ENCODE measurements around the gene PRKAG2.
"Not testable (repeated sequence)": the region's sequence is repeated elsewhere in the genome, so short reads cannot be mapped to it uniquely, and the experiment has no call there.

The PRKAG2 gene

DNA sequence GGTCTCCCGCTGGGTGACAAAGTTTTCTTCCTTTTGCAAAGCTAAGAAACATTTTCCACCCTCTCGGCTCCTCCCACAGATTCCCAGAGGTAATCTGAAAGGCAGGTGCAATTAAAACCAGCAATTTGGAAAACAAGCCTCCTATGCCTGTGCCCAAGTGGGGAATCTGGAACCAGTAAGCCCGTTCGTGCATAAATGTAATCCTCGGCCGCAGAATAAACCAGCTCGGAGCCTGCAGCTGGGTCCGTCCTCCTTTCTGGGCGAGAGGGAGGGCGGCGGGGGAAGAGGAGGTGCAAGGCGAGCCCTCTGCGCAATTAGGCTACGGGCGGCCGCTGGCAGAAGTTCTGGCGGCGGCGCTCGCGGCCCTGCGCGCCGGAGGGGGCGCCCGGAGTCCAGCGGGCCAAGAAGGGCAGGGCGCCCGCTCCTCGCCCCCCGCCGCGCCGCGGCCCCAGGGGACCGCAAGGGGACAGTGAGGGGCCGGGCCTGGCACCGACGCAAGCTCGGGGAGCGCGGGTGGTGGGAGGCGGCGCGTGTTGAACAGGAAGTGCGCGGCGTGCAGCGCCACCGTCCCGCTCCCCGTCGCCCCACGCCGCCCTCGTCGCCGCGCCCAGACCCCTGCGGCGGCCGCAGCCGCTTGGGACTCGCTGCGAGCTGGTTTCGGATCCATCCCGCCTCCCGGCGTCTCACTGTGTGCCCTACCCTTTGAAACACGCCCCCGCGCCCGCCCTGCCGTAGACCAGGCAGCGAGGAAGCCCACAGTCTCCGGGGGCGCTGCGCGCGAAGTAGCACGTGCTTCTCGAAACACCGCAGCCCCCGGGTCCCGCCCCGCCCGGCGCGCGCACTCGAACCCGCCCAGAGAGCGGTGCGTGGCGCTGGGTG lies at the start of gene PRKAG2:
Gene PRKAG2, minus strand, starts transcription at position 217 of the 879 bp plus-strand sequence. CDS start 495 bp downstream, outside the sequence.
- no peaks in the 10 kb centered on the region for H3K27me3 Mint-ChIP-seq
- DNase-seq: peak; percentile 76
- peaks cover 28% of the 10 kb centered on the region for H3K4me1 Mint-ChIP-seq
- peak; percentile 45 for ATAC-seq
- no peaks in the 10 kb centered on the region for H3K9me3 Mint-ChIP-seq
- H3K4me3 Mint-ChIP-seq: peak within 1 kb of the TSS; percentile 89
- H3K36me3 Mint-ChIP-seq (ENCODE audit: low read depth): no peaks in the 10 kb centered on the region
- peak within 1 kb of the TSS; percentile 77 for H3K27ac Mint-ChIP-seq

- Mint-ChIP-seq H3K27me3 (peaks cover 2% of the 10 kb centered on the region), H3K9me3 (no peaks in the 10 kb centered on the region), H3K4me3 (no peak overlapping the region), H3K27ac (no peak overlapping the region), H3K4me1 (peaks cover 11% of the 10 kb centered on the region), H3K36me3 (ENCODE audit: low read depth) (no peaks in the 10 kb centered on the region)
- DNase-seq (no peak), ATAC-seq (no peak)
These were observed 49.4 kb upstream of the PRKAG2 start for GRCh38 chr7:151926336-151926712.

DNA sequence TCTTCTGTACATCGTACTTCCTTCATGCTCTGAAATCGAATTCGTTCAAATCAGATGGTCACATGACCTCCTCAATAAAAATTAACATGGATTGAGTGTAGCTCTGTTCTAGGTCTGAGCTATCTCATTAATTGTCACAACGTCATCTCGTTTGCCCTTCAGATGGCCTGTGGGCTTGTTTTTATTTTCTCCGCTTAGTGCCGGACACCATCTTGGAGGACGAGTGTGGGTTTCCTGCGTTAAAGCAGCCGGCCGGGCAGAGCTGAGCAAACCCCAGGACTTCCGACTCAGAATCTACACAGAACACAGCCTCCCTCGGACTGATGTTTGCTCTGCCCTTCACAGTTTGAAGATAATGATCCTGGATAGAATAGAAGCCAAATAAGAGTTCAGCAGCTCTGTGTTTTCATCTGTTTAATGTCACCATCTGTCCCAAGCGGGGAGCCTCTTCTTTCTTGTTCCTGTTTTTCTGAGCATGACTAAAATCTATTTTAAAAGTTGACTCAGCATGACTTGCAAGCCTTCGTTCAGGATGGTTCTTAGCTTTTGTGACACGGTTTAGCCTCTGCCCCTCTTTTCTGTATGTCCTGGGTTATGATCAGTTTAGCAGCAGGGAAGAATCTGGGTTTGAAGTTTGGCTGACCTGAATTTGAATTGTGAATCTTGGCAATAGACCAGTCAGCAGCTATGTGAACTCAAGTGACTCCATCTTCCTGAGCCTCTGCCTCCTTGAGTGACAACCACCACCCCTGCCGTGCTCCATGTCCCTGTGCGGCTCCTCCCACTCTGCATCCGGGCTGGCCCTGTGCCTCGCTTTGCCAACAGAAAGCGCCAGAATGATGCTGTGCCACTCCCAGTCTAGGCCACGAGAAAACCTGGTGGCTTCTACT lies 48.8 kb upstream of the PRKAG2 start:
- H3K4me1 Mint-ChIP-seq: peaks cover 11% of the 10 kb centered on the region
- H3K27ac Mint-ChIP-seq: no peak overlapping the region
- peaks cover 4% of the 10 kb centered on the region for H3K27me3 Mint-ChIP-seq
- H3K9me3 Mint-ChIP-seq: no peaks in the 10 kb centered on the region
- no peak for DNase-seq
- no peak overlapping the region for H3K4me3 Mint-ChIP-seq
- ATAC-seq: no peak
- no peaks in the 10 kb centered on the region for H3K36me3 Mint-ChIP-seq (ENCODE audit: low read depth)

- ATAC-seq (no peak), DNase-seq (no peak)
- H3K4me1 Mint-ChIP-seq: peaks cover 6% of the 10 kb centered on the region
- H3K9me3 Mint-ChIP-seq: no peaks in the 10 kb centered on the region
- H3K4me3 Mint-ChIP-seq: no peak overlapping the region
- H3K27me3 Mint-ChIP-seq: peaks cover 5% of the 10 kb centered on the region
- H3K27ac Mint-ChIP-seq: no peak overlapping the region
- no peaks in the 10 kb centered on the region for H3K36me3 Mint-ChIP-seq (ENCODE audit: low read depth)
These were observed 47.6 kb upstream of the PRKAG2 start for GRCh38 chr7:151924508-151924907.

DNA sequence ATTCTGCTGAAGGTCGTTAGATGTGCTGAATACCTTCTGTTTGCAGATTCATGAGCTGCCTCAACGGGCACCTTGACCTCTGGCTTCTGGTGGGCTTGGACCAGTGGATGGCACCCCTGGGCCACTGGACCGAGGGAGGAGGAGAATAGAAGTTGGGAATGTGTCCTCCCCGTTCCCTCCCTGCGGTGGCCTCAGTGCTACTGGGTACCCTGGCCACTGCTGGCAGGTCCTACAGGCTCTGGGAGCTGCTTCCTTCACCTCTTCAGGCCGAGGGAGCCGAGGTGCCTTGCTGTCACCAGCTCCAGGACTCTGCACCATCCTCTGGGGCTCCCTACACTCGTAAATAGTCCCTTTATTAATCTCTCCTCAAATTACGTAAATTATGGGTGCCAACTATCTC lies 47.1 kb upstream of the PRKAG2 start:
- Mint-ChIP-seq H3K27me3 (peaks cover 5% of the 10 kb centered on the region), H3K4me1 (peaks cover 6% of the 10 kb centered on the region), H3K4me3 (no peak overlapping the region), H3K9me3 (no peaks in the 10 kb centered on the region), H3K36me3 (ENCODE audit: low read depth) (no peaks in the 10 kb centered on the region), H3K27ac (no peak overlapping the region)
- ATAC-seq: no peak
- no peak for DNase-seq

GRCh38 chr7:151923097-151923876 lies 46.4 kb upstream of the PRKAG2 start:
- DNase-seq (no peak), ATAC-seq (no peak)
- no peaks in the 10 kb centered on the region for H3K9me3 Mint-ChIP-seq
- H3K36me3 Mint-ChIP-seq (ENCODE audit: low read depth): no peaks in the 10 kb centered on the region
- H3K4me3 Mint-ChIP-seq: no peak overlapping the region
- no peak overlapping the region for H3K27ac Mint-ChIP-seq
- H3K4me1 Mint-ChIP-seq: peaks cover 6% of the 10 kb centered on the region
- H3K27me3 Mint-ChIP-seq: peaks cover 5% of the 10 kb centered on the region

DNA sequence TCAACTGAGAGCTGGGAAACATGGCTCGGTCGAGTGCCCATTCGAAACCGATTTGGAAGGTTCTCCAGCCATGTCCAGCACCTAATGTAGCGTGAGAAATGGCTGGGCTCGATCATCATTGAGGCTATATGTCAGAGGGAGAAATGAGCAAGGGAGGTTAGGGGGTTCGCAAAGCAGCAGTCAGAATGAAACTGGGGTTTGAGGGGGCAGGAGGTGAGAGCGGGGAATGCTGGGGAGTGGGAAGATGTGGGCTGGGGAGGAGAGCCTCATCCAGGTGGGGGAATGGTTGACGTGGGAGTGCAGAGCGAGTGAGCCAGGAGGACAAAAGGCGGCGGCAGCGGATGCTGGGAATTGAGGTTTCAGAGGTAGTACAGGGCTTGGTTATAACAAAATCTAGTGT lies 44.5 kb upstream of the PRKAG2 start:
- no peak for ATAC-seq
- DNase-seq: no peak
- Mint-ChIP-seq H3K27me3 (peaks cover 5% of the 10 kb centered on the region), H3K36me3 (ENCODE audit: low read depth) (no peaks in the 10 kb centered on the region), H3K4me3 (no peak overlapping the region), H3K27ac (no peak overlapping the region), H3K9me3 (no peaks in the 10 kb centered on the region), H3K4me1 (peaks cover 6% of the 10 kb centered on the region)

GRCh38 chr7:151920488-151920887 lies 43.6 kb upstream of the PRKAG2 start:
- DNase-seq (no peak), ATAC-seq (no peak)
- Mint-ChIP-seq H3K4me3 (no peak overlapping the region), H3K36me3 (ENCODE audit: low read depth) (no peaks in the 10 kb centered on the region), H3K27ac (no peak overlapping the region), H3K9me3 (no peaks in the 10 kb centered on the region), H3K27me3 (peaks cover 5% of the 10 kb centered on the region), H3K4me1 (peaks cover under 1% of the 10 kb centered on the region)

DNA sequence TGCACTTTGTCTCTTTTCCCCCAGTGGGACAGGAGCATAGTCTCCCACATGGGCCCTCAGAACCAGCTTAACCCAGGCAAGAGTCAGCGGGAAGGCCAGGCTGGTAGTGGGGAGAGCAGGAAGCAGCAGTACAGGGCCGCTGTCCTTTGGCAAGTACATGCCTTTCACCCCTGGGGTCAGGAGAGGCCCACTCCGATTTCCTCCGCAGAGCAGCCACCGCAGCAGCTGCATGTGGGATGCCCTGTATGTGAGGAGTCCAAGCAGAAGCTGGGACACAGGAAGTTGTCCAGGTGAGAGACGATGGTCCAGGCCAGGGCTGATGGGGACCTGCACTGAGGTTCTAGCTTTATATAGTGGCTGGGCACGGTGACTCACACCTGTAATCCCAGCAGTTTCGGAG lies 42.7 kb upstream of the PRKAG2 start:
- DNase-seq (no peak), ATAC-seq (no peak)
- Mint-ChIP-seq H3K9me3 (peaks cover 5% of the 10 kb centered on the region), H3K4me3 (no peak overlapping the region), H3K27me3 (peaks cover 5% of the 10 kb centered on the region), H3K4me1 (no peaks in the 10 kb centered on the region), H3K27ac (no peak overlapping the region), H3K36me3 (ENCODE audit: low read depth) (no peaks in the 10 kb centered on the region)

GRCh38 chr7:151918510-151918843 lies 41.6 kb upstream of the PRKAG2 start:
- H3K27ac Mint-ChIP-seq: no peak overlapping the region
- no peak for ATAC-seq
- no peaks in the 10 kb centered on the region for H3K36me3 Mint-ChIP-seq (ENCODE audit: low read depth)
- DNase-seq: no peak
- peaks cover 5% of the 10 kb centered on the region for H3K27me3 Mint-ChIP-seq
- H3K4me1 Mint-ChIP-seq: no peaks in the 10 kb centered on the region
- H3K9me3 Mint-ChIP-seq: peaks cover 13% of the 10 kb centered on the region
- no peak overlapping the region for H3K4me3 Mint-ChIP-seq

GRCh38 chr7:151917791-151918509 lies 41.0 kb upstream of the PRKAG2 start:
- ATAC-seq (no peak), DNase-seq (no peak)
- Mint-ChIP-seq H3K27ac (no peak overlapping the region), H3K9me3 (peaks cover 13% of the 10 kb centered on the region), H3K4me1 (no peaks in the 10 kb centered on the region), H3K27me3 (peaks cover 4% of the 10 kb centered on the region), H3K36me3 (ENCODE audit: low read depth) (no peaks in the 10 kb centered on the region), H3K4me3 (no peak overlapping the region)

- Mint-ChIP-seq H3K27me3 (no peaks in the 10 kb centered on the region), H3K4me3 (no peak overlapping the region), H3K36me3 (ENCODE audit: low read depth) (no peaks in the 10 kb centered on the region), H3K27ac (no peak overlapping the region), H3K9me3 (peaks cover 13% of the 10 kb centered on the region), H3K4me1 (no peaks in the 10 kb centered on the region)
- ATAC-seq (no peak), DNase-seq (no peak)
These were observed 37.1 kb upstream of the PRKAG2 start for GRCh38 chr7:151914051-151914450.

DNA sequence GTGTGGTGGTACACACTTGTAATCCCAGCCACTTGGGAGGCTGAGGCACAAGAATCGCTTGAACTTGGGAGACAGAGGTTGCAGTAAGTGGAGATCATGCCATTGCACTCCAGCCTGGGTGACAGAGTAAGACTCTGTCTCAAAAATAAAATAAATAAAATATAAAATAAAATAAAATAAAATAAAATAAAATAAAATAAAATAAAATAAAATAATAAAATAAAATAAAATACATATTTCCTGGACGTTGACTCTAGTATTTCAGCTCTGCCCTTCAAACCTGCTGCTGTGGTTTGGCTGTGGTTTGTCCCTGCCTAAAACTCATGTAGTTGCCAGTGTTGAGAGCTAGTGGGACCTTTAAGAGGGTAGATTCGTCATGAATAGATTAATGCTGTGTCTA lies 33.7 kb upstream of the PRKAG2 start:
- H3K4me3 Mint-ChIP-seq; H3K36me3 Mint-ChIP-seq (ENCODE audit: low read depth); H3K27ac Mint-ChIP-seq; H3K27me3 Mint-ChIP-seq; H3K4me1 Mint-ChIP-seq; ATAC-seq; DNase-seq: not testable (repeated sequence)
- H3K9me3 Mint-ChIP-seq: peaks cover 13% of the 10 kb centered on the region

DNA sequence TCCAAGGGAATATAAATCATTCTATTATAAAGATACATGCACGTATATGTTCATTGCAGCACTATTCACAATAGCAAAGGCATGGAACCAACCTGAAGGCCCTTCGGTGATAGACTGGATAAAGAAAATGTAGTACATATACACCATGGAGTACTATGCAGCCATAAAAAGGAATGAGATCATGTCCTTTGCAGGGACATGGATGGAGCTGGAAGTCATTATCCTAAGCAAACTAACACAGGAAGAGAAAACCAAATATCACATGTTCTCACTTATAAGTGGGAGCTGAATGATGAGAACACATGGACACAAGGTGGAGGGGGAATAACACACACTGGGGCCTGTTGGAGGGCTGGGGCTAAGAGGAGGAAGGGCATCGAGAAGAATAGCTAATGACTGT lies 30.2 kb upstream of the PRKAG2 start:
- not testable (repeated sequence) for H3K9me3 Mint-ChIP-seq; H3K4me3 Mint-ChIP-seq; H3K36me3 Mint-ChIP-seq (ENCODE audit: low read depth); ATAC-seq; H3K27ac Mint-ChIP-seq; DNase-seq; H3K4me1 Mint-ChIP-seq; H3K27me3 Mint-ChIP-seq
